Liver (tissue), 9 donors: ENCODE measurements around the gene ANTXR2. TPM values are rescaled to one million over a fixed set of nuclear protein-coding genes. Genes with fewer than 3 reads are reported as not detected.

ENCODE experiments used
- DNase-seq: peaks from one replicate; pipeline ENCODE4 v3.0.0-alpha.2; 2017; ENCODE audit warnings: low spot score
- H3K27ac ChIP-seq, 2 donors: one replicate each; pipeline ENCODE4 v1.7.0; 2013; ENCODE audit warnings: inconsistent platforms in 2 of 2, low read length in 2 of 2, control low read depth in 1 of 2, low read depth in 1 of 2, mild to moderate bottlenecking in 1 of 2
- H3K27me3 ChIP-seq, 4 donors: one replicate each; pipeline versions ENCODE4 v1.6.1 to v1.7.0; 2013; ENCODE audit warnings: low read length in 3 of 4, inconsistent platforms in 1 of 4, mild to moderate bottlenecking in 1 of 4, moderate library complexity in 1 of 4; ENCODE audit not compliant: control insufficient read depth in 4 of 4, insufficient read depth in 4 of 4
- H3K36me3 ChIP-seq, 4 donors: one replicate each; pipeline versions ENCODE4 v1.6.1 to v1.7.0; 2013; ENCODE audit warnings: low read length in 3 of 4, mild to moderate bottlenecking in 3 of 4, low read depth in 1 of 4, moderate library complexity in 1 of 4; ENCODE audit not compliant: control insufficient read depth in 4 of 4, insufficient read depth in 3 of 4
- H3K4me1 ChIP-seq, 4 donors: one replicate each; pipeline versions ENCODE4 v1.6.1 to v1.7.0; 2013; ENCODE audit warnings: low read length in 3 of 4, mild to moderate bottlenecking in 3 of 4, moderate library complexity in 1 of 4; ENCODE audit not compliant: control insufficient read depth in 4 of 4, insufficient read depth in 4 of 4
- H3K4me3 ChIP-seq, 3 donors: one replicate each; pipeline versions ENCODE4 v1.6.1 to v1.7.0; 2013; ENCODE audit warnings: low read length in 3 of 3, control low read depth in 1 of 3, low read depth in 1 of 3, mild to moderate bottlenecking in 1 of 3
- H3K9ac ChIP-seq, 2 donors: one replicate each; pipeline ENCODE4 v1.7.0; 2013; ENCODE audit warnings: low read length in 2 of 2, mild to moderate bottlenecking in 2 of 2, moderate library complexity in 2 of 2, control low read depth in 1 of 2, low read depth in 1 of 2
- H3K9me3 ChIP-seq, 4 donors: one replicate each; pipeline versions ENCODE4 v1.6.1 to v1.7.0; 2013; ENCODE audit warnings: low read length in 3 of 4; ENCODE audit not compliant: control insufficient read depth in 4 of 4
- HNF4G ChIP-seq: IDR thresholded peaks from 2 replicates; pipeline ENCODE4 v1.6.1; 2016; ENCODE audit warnings: antibody characterized with exemption
- WGBS: extraction: QIAGEN DNeasy Blood & Tissue Kit; methylation state at CpG from one replicate; pipeline ENCODE4 v1.1.7; 2013; 5-methylcytosine and 5-hydroxymethylcytosine counted together
- polyA plus RNA-seq, 2 donors: library from polyadenylated mRNA; stranded (reverse) in 1 of 2; unstranded in 1 of 2; fragments of 200-250 nt in 1 of 2; fragments of >200 nt in 1 of 2; fragmentation: Nextera tagmentation in 1 of 2; extraction: Ambion mirVana in 1 of 2; gene quantifications; one replicate each; pipeline versions ENCODE4 v1.2.1 to v1.2.3, GENCODE V29; 2013 to 2015
- total RNA-seq, 2 donors: library from RNA; depleted of rRNA; stranded (reverse); fragments of >200 nt; gene quantifications; one replicate each; pipeline ENCODE4 v1.2.3, GENCODE V29; 2014
- donor health status: healthy.
- donor health status: healthy.
- donor health status: healthy.
- donor health status: healthy.
- donor health status: healthy.

The ANTXR2 gene
- total and polyA plus RNA-seq, 4 donors: 16.1 to 30.5 (median 21.3) TPM

DNA sequence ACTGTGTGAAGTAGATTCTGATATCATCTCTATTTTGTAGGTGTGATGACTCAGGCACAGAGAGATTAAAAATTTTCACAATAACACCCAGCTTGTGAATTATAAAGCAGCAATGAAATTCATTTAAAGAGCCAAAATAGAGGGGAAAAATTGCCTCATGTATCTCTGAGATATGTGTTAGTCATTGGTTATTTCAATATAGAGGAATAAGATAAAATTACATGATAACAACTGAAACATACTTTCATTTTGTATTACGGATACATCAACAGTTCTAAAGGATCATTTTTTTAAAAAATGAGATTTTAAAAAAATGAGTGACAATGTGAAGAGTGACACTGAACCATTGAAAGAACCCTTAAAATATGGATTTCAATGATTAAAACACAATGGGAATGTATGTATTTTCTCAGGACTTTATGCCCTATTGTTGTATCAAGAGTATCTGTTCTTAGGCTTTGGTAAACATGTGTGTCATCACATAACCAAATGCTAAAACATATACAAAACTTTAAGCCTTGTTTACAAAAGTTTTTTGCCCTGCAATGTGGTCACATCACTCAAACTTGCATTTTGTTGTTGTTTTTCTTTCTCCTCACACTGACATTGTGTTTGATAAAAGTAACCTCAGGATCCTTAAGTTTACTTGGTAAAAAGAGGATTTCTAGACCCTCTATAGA, 221.3 kb downstream of the ANTXR2 start:
- Histone ChIP-seq H3K27ac (no peak overlapping the region), H3K27me3 (no peaks in the 10 kb centered on the region), H3K36me3 (no peaks in the 10 kb centered on the region), H3K9me3 (peaks cover 0 to 4% (median under 1%) of the 10 kb centered on the region in 4 donors), H3K4me3 (no peak overlapping the region), H3K4me1 (no peaks in the 10 kb centered on the region), H3K9ac (no peak overlapping the region)
- TF ChIP-seq HNF4G: no peak
- DNase-seq: no peak
- WGBS: 74% methylated on average over 1 of the region's 1 CpG

Other genes starting within 250 kb of the ANTXR2 start
- gene PRDM8, start 124.3 kb upstream of the ANTXR2 start, total RNA-seq: under 1 TPM; 0.05 to 0.08 TPM
- under 1 TPM in 1 of 2 donors, not detected in 1; 0.14 TPM for gene PRDM8, start 124.3 kb upstream of the ANTXR2 start, polyA plus RNA-seq
- gene FGF5, start 193.4 kb upstream of the ANTXR2 start, total RNA-seq: not detected
- under 1 TPM in 1 of 2 donors, not detected in 1; 0.03 TPM for gene FGF5, start 193.4 kb upstream of the ANTXR2 start, polyA plus RNA-seq